SIG-M5 (cell line): ENCODE measurements around the gene MYO1H.
"Not testable (repeated sequence)": the region's sequence is repeated elsewhere in the genome, so short reads cannot be mapped to it uniquely, and the experiment has no call there.

Experiments
- DNase-seq: peaks from one replicate; lab custom pipeline; 2025; lab: John Stamatoyannopoulos, UW

MYO1H gene

DNA sequence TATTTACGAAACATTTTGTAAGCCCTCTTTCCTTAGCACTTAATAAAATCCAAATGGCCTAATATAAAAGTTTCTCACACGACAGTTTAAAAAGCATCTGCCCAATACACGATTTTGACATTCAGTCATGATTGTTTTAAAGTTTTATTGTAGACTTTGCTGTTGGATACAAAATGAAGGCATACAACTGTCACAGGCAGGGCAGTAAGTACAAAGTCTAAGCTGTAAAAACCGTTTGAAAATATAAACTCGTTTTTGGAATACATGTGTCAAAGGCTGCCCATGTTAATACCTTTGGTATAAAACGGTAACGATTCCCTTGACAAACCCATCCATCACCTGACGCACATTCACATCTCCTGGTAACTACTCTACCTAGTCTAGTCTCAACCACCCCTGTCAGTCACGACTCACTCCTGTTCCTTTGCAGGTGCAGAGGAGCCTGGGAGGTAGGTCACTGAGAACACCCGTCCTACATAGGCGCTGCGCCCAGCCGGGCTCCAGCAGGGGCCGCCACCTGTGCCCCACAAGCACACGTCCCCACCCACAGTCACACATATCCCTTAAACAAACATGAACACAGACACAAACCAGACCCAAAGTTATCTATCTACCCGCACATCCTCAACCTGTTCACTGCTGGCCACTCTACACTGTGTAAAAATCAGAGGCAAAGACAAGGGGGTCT is 102.3 kb downstream of the MYO1H start:
- no peak for DNase-seq

DNA sequence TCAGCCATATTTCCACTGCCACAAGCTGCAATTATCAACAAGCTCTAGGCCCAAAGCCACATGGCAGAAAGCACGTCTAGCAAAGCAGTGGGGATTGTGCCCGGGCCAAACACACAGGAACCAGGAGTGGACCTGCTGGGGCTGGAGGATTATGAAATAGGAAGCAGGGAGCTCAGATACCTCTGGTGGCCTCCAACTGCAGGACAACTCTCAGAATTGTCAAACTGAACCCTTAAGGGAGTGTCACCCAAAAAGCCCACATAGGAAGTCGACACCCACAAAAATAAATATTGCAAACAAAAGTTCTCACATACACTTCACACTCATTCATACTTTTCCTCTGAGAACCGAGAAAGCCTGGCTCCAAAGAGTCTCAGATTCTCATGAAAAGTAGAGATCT is 103.3 kb downstream of the MYO1H start:
- no peak for DNase-seq

GRCh38 chr12:109451400-109451799 is 103.7 kb downstream of the MYO1H start:
- DNase-seq = no peak

- no peak for DNase-seq
These were observed 104.8 kb downstream of the MYO1H start for GRCh38 chr12:109452489-109452888.

DNA sequence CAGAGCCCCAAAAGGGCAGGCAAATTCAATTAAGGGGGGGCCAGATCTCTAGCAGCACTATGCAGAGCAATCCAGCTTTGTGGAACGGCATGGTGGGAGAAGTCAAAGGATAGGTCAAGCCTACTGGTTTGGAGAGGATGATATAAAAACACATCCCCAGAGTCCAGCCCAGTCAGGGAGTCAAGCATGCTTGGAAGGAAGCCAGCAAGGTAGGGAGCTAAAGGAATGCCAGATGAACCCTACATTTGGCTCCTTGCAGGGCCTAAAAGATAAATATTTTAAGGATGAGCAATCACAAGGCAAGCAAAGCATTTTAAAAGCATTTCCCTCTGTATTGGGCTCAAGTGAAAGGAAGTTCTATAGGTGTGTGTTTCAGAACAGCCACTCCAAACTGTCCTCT is 108.0 kb downstream of the MYO1H start:
- no peak for DNase-seq

GRCh38 chr12:109458086-109458485 is 110.4 kb downstream of the MYO1H start:
- DNase-seq = no peak

DNA sequence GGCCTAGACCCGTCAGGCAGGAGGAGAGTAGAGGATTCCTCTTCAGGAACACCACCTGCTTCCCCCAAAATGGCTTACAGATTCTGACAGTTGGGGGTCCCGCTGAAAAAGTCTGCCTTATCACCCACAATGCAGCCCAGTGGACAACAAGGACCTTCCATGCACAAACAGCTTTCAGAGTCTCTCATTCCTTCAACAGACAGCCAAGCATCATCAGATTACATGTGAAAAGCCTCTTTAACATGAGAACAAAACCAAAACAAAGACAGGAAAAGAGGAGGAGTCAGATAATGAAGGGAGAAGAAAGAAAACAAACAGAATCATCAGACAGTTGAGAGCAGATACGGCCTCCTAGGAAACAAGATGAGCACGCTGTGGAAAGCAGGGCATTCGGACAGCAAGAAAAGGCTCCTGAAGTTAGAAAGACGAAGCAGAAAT is 111.1 kb downstream of the MYO1H start:
- no peak for DNase-seq

- no peak for DNase-seq
These were observed 111.5 kb downstream of the MYO1H start for GRCh38 chr12:109459247-109459646.

DNA sequence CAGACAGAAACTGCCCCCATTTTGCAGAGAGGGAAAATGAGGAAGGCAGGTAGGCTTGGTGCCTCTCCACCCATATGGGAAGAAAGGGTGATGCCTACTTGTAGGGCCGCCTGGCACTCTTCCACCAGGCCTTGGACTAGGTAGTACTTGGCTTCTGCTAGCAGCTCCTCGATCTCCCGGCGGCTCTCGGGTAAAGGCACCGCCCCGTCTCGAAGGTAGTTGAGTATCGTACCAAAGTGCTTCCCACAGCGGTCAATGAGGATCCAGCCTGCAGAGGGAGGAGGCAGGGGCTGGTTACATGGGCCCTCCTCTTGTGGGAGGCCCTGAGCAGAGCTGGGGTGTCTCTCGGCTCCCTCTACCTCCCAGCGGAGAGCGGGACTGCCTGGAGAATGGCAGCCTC is 112.8 kb downstream of the MYO1H start:
- no peak for DNase-seq

DNA sequence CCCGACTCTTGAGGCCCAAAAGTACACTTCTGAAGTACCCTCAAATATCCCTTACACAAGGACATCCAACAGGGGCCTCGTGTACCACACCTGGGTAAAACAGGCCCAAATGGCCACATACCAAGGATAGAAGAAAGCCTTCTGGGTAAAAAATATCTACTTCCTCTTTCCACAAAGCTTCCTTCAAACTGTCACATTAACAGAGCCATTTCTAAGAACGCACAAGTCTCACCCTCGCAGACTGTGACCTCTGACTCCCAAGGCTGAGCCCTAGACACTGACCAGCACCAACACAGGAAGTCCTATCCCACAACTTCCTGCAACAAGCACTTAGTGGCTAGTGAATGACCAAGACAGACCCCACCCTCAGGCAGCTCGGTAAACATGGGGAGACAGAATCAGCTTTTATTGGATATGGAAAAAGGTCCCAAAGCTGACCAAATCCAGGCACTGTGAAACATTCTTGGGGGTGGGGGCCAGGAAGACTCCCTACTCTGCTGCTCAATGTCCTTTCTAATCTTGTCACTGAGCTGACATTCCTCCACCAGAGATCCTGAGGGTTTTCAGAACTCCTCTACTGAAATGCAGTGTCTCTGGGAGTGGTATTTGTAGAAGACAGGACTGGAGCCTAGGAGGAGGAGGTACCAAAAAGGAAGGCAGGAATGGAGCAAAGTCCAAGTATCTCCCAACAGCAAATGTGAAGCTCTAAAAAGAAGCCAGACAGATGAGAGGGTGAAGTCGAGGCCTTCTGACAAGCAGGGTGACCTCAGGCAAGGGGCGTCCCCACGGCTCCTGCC is 113.5 kb downstream of the MYO1H start:
- no peak for DNase-seq

DNA sequence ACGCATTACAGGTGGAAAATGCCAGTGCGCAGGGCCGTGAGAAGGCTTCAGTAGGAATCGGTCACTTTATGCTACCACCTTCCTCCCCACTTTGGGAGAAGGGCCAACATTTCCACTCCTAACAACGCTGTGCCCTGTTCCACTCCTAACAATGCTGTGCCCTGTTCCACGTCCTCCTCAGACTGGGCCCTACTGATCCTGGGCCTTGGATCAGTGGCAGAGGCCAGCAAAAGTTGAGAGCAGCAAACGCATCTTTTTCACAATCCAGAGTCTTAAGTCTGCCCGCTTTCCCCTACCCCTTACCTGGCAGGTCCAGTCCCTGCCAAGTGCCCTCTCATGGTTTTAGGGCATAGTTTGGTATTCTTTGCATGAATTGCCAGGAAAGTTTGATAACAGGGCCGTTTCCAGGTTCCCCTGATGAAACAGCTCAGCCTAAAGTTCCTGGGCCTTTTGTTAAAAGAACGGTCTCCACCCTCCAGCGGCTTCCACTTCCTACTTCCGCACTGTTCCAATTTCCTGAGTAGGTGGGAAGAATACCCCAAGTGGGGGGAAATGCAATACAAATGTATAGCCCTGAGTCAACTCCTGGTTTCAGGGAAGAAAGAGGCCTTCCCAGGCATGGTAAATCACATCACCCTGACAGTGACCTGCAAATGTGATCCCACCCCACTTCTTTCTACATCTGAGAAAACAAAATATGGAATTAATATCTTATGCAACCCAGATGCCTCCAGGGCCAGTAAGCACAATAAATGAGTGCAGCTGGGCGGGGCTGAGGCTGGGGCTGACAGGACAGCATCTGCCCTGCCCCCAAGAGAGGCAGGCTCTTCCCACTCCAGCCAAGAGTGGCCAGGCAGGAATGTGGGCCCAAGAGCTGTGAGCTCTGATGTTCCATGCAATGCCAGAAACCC is 114.4 kb downstream of the MYO1H start:
- DNase-seq = no peak

GRCh38 chr12:109462868-109463692 is 115.4 kb downstream of the MYO1H start:
- no peak for DNase-seq

DNA sequence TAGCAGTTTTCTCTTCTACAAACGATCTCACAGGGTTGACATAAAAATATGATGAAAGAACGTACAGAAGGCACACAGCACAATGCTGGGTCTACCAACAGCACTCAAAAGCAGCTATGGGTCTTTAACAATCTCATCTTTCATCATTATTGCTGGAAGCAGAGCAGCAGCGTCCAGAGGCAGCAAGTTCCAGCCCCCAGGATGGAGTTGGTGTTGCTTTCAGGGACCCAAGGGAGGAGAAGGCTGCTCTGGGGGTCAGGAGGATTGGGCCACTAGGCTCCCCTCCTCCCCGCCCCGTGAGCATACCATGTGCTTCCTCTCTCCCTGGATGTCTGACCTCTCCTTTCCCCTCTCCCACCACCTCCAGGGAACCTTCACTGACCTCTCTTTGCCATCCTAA is 116.1 kb downstream of the MYO1H start:
- DNase-seq = no peak

- DNase-seq = no peak
These were observed 117.1 kb downstream of the MYO1H start for GRCh38 chr12:109464642-109465351.

GRCh38 chr12:109466305-109466704 is 118.6 kb downstream of the MYO1H start:
- no peak for DNase-seq

DNA sequence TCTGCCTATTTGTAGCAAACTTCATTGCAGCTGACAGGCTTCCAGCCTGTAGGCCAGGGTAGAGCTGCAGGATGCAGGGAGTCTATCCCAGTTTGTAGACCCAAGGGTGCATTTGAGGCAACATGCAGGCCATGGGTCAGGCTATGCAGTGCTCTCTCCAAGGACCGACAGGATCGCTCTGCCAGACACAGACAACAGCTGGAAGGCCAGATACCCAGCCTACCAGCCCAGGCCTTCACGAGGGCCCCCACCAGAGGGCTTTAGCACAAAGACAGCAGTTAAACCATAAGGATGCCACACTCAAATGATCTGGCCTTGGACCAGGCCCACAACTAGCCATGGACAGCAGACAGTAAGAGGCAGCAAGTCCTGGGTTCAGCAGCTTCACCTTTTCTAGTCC is 119.1 kb downstream of the MYO1H start:
- no peak for DNase-seq

DNA sequence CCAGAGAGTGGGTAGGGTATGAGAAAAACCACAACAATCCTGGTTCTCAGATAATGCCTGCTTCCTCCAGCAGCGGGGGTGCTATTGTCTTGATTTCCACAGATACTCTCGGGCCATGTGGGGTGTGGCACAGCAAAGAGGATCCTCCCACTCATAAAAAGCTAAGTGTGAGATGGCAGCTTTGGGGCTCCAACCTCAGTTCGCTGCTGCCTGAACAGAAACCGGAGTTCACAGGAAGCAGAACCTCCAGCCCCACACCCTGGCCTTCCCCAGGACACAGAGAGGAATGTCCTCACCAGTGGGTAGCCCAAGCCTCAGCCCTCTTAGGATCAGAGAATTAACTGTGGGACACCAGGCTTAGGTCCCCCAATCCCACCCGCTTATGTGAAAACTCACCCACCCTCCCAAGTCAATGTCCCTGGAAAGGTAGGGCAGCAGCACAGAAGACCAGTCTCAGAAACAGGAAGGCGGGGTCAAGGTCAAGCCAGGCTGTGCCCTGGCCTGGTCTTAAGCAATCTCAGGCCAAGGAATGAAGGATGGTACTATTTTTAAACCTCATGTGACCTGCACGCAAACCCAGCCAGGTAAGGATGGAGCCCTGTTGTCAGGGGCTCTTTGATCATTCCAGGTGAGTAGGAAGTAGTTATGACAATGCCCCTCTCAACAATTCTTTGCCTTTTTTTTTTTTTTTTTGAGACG is 120.4 kb downstream of the MYO1H start:
- DNase-seq = no peak

DNA sequence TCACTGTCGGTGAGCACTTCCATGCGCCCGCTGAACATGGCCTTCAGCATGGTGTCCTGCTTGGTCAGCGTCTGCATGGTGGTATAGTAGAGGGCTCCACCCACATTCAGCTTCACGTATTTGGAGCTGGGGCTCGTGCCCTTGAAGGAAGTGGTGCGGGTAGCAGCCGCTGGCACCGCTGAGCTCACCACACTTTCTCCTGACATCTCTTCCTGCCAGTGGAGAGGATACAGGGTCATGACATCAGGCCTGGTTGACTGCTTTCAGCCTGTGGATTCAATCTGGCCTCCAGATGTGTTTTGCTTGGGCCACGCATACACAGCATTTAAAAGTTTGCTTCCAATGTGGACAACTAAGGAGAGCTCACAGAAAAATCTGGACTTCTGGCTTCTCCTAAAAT is 121.8 kb downstream of the MYO1H start:
- no peak for DNase-seq

DNA sequence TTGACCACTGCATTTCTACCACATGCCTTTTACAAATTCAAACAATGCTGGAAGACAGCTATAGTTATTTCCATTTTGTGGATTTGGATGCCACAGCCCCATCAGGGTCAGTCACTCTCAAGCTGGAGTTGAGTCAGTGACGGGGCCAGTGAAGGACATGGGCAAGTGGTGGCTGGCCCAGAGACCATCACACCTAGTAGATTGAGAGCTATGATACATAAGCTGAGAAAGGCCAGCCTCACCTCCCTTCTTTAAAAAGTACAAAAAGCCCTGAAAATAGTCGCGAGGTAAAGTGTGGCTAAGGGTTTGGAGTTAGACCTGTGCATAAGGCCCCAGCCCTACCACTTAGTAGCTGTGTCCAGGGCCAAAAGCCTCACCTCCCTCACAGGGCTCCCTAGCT is 125.3 kb downstream of the MYO1H start:
- no peak for DNase-seq

DNA sequence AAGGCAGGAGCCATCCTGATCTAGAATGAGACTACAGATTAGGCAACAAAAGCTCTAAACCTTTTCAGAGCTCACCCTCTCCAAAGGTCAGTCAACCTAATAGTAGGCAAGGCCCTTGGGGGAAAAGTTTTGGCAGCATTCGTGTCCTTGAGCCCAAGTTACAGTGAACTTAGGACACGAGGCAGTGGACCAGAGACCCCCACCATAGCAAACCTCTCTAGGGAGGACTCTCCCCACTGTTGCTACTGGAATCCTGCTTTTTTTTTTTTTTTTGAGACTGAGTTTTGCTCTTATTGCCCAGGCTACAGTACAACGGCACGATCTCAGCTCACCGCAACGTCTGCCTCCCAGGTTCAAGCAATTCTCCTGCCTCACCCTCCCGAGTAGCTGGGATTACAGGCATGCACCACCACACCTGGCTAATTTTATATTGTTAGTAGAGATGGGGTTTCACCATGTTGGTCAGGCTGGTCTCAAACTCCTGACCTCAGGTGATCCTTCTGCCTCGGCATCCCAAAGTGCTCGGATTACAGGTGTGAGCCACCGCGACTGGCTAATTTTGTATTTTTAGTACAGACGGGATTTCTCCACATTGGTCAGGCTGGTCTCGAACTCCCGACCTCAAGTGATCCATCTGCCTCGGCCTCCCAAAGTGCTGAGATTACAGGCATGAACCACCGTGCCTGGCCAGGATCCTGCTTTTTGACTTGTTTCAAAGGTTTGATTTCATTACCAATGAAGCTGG is 126.0 kb downstream of the MYO1H start:
- DNase-seq = not testable (repeated sequence)
